Muscle of back (tissue), 11 donors: ENCODE data around the gene ZNF710. TPM values are rescaled to one million over a fixed set of nuclear protein-coding genes. Genes with fewer than 3 reads are reported as not detected.

Experiments used
- DNase-seq, 3 donors: peaks; one replicate each; pipeline versions ENCODE4 v3.0.0 to v3.0.0-alpha.2; 2013
- polyA plus RNA-seq, 10 donors: library from polyadenylated mRNA; unstranded; fragments of 120-200 nt; gene quantifications; one replicate each; pipeline ENCODE4 v1.2.1, GENCODE V29; 2013; ENCODE audit not compliant: insufficient read length in 10 of 10

The ZNF710 gene
- polyA plus RNA-seq, 10 donors = 13.7 to 25.7 (median 17.9) TPM

DNA sequence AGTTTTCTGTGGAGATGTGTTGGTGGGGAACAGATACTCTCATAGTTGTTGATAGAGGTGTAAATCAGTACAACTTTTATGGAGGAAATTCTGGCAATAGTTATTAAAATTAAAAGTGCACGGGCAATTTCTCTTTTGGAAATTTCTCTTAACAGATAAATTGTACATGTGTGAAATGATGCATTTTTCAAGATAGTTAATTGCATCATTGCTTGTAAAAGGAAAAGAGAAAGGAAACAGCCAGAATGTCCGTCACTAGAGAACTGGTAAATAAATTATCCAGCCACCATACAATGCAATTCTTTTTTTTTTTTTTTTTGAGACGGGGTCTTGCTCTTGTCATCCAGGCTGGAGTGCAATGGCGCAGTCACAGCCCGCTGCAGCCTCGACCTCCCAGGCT, 14.2 kb downstream of the ZNF710 start:
- DNase-seq = no peak

DNA sequence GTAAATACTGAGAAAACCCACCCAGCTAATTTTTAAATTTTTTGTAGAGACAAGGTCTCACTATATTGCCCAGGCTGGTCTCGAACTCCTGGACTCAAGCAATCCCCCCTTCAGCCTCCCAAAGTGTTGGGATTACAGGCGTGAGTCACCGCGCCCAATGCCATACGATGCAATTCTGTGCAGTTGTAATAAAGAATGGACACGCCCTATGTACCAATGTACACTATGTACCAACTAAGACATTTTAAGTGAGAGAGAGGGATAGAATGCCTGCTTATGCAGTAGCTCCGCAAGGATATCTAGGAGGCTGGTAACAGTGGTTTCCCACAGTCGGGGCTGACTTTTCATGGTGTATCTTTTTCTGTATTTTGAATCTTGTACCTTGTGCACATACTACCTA, 14.6 kb downstream of the ZNF710 start:
- no peak for DNase-seq

DNA sequence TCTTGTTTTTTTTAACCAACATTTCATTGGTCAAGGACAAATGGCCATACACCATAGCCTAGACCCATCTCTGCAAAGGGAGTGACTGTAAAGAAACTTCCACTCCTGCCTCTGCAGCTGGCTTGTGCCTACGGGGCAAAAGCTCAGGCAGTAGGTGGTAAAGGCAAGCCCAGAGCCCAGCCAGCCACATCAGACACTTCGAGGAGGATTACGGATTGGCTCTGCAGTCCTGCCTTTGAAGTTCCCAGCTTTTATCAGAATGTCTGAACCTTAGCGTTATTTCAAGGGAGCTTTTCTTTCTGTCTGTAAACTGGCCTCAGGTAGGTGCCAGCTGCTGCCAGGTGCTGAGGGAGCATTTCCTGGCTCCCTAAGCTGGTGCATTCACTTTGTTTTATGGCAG, 15.6 kb downstream of the ZNF710 start:
- DNase-seq = no peak

DNA sequence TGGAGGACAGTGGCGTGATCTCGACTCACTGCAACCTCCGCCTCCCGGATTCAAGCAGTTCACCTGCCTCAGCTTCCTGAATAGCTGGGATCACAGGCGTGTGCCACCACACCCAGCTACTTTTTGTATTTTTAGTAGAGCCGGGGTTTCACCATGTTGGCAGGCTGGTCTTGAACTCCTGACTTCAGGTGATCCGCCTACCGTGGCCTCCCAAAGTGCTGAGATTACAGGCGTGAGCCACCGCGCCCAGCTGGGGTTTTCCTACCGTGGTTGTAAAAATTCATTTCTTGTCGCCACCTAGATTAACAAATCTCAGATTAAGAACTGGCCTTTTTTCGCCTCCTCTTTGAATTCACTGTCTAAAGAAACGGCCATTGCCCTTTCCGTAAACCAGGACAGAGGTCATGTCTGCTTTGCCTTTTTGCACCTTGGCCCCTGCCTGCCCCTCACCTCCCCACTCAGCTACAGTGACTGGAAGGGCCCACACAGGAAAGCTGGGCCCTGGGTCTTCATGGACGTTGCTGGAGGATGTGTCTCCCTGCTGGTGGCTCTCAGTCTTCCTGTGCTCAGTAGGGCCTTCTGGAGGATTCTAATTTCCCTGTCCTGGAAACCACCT, 17.2 kb downstream of the ZNF710 start:
- no peak for DNase-seq

DNA sequence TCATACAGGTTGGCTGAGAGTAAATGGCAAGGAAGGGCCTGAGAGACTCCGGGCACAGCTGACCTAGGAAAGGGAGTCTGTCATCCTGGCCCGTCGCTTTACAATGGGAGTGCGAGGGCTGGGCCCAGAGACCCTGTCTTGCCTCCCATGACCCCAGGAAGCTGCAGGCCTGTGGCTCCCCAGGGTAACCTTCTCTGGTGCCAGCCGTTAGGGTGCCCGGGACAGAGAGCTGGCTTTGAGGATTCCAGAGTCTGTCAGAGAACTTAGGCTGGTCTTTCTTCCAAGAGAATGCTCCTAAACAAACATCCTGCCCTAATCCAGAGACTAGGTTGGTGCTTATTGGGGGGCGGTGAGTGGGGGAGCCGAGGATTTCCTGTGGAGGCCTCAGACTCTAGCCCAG, 18.5 kb downstream of the ZNF710 start:
- no peak for DNase-seq

DNA sequence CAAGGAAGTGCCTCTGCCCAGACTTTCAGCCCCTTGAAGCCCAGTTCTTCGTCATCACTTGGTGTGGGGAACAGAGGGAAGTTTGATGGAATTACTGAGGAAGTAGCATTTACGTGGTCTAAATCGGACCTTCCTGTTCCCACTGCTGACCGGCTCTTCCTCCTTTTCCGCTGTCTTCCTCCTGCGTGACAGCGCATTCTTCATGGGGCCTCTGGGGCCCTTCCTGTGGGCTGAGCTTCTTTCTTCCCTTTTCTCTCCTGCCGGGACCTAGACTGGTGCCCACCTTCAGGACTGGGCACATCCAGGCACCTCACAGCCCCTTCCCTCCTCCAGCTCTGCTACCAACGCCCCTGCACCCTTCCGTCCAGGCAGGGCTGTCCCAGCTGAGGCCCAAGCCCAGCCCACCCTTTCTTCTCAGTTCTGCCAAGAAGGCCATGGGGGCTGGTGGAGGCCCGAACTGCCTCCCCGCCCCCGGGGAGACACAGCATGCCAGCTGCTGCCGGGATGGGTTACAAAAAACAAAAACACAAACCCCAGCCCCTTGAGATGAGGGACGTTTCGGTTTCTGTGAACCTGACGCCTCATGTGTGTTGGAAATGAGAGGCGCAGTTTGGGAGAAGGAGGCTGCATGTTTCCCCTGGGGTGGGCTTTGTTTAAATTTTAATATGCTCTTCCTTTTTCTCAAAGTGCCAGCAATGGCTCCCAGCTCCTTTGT, 19.1 kb downstream of the ZNF710 start:
- peak in 1 of 3 donors; percentile 53 for DNase-seq

DNA sequence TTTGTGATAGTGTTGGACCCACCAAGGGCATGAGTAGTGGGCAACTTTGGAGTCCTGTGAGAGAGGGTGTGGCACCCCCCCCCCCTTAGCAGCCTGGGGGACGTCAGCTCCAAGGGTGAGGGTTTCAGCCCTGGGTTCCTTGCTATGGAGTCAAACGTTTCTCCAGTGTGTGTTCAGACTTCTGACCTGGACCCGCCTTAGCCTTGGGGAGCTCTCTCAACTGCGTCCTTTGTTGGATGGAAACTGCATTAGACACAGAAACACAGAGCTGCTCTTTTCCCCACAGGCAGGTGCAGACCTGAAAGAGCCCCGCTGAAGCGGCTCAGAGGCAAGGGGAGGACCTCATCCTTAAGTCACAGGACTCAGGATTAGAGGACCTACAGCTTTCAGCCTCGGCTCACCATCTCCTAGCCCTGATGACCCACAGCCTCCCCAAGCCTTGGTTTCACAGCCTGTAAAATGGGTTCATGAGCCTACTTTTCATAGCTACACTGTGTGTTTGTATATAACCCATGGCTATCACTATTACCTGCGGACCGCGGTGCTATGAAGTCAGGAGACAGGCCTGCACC, 19.9 kb downstream of the ZNF710 start:
- no peak for DNase-seq

DNA sequence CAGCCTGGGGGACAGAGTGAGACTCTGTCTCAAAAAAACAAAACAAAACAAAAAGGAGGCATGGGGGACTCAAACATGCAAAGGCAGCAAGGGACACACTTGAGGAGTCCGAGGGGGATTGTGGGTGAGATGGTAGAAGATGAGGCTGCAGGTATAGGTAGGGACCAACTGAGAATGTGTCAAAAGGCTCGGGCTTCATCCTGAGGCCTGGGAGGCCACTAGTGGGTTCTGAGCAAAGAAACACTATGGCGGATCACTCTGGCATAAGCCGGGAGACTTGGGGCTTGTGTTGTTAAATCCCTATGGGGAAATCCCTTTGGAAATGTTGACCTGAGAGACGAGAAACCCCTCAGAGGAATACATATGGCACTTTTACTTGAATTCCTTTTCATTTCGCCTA, 21.2 kb downstream of the ZNF710 start:
- no peak for DNase-seq

DNA sequence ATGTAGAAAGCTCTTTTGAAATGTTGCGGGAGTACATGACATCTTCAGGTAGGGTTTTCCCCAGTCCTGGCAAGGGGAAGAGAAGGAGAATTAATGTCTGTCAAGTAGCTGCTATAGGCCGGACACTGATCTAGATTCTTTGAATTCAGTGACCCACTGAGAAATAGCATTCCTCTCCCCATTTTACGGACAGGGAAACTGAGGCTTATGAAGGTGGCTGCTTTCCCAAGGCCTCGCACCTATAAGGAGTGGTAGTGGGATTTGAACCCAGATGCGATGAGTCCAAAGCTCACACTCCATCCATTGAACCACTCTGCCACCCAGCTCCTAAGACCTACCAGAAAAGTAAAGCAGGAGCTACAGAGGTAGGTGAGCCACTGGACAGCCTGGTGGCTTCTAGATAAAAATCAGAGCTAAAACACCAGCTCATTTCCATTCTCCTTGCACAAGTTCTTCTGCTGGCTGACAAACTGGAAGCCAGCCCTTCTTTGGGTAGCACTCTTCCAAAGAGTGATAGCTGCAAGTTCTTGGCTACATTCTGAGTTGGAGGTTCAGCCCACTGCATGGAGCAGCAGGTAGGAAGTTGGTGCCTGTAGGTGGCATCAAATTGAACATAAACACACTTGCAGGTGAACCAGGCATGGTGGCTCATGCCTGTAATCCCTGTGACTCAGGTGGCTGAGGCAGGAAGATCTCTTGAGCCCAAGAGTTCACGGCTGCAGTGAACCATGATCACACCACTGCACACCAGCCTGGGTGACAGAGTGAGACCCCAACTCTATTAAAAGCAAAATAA, 22.0 kb downstream of the ZNF710 start:
- no peak for DNase-seq

DNA sequence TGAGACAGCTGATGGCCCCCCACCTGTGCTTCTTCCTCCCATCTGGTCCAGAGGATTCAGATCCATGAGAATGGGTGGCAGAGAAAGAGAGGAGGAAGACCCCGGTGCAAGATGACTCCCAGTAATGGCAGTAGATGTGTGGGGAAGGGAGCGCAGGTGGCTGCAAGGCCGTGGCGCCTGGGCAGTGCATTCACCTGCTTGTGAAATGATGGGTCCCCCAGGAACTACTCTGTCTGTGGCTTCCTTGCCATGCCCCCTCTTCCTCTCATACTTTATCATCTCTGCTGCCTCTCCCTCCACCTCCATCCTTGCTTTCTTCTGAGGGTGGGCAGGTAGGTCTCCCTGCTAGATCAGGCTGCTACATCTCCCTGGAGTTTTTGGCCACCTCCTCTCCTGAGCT, 23.3 kb downstream of the ZNF710 start:
- DNase-seq = no peak

DNA sequence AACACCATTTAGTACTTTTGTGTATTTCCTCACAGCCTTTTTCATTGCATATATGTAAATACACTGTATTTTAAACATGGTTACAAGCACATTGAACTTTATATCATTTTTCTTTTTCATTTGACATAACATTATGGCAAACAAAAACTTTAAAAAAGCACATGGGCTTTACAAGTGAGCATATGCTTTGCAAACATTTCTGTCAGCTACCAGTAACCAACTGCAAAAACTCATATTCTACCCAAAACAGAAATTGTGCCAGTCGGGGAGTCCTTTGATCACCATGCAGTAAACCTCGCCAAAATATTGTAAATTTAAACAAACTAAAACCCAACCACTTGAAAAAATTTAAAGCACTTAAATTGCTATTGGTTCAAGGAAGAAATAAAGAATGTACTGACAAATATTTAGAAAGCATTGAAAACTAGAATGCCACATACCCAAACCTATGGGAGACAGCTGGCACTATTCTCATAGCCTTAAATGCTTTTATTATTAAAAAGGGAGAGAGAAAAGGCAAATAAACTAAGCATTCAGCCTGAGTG, 24.4 kb downstream of the ZNF710 start:
- DNase-seq = no peak

DNA sequence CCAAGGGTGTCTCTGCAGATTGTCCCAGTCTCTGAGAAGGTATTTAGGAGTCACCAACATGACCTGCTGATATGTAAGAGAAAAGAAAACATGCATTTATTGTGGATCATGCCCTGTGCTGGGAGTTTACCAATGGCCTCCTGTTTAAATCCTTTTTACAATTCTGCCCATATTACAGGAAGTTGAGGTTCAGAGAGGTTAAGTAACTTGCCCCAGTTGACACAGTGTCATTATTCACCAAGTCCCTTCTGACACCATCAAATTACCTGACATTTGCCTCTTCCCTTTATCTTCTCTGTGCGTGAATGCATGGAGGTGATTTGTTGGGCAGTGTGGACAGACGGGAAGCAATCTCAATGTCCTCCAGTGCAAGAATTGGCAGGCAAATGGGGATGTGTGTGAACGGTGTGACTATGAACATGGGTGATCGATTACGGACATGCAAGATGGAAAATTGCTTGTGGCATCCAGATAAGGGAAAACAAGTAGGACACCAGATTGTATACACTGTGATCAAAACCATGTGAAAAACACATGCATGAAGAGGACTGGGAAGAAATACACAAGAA, 27.3 kb downstream of the ZNF710 start:
- DNase-seq = no peak

DNA sequence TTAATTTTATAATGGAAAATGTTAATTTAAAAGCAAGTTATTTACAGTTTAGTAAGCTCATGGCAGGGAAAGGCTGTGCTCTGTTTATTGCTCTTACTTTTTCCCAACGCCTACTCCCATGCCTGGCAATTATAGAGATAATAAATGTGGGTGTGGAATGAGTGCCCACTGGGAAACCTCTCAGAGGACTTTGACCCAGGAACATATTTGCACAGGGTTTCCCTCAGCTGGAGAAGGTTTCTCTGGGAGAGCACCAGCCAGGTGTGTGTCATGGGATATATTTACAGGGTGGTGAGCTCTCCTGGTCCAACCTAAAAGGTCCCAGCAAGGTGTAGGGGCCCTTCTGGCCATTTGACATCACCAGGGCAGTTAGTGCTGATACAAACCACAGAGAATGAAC, 27.9 kb downstream of the ZNF710 start:
- no peak for DNase-seq

DNA sequence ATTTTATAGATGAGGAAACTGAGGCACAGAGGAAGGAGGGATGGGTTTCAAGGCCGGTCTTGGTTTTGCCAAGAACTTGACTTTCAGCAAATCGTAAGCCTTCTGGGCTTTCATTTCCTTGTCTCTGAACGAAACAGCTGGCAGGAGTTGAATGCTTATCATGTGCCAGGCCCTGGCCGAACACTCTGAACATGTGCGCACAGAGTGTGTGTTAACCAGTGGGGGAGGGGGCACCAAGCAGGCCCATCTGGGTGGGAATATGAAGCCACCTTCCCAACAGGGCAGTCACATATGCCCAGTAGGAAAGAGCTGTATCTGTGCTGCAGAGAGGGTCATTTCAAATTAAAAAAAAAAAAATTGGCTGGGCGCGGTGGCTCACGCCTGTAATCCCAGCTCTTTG, 29.3 kb downstream of the ZNF710 start:
- DNase-seq = no peak

DNA sequence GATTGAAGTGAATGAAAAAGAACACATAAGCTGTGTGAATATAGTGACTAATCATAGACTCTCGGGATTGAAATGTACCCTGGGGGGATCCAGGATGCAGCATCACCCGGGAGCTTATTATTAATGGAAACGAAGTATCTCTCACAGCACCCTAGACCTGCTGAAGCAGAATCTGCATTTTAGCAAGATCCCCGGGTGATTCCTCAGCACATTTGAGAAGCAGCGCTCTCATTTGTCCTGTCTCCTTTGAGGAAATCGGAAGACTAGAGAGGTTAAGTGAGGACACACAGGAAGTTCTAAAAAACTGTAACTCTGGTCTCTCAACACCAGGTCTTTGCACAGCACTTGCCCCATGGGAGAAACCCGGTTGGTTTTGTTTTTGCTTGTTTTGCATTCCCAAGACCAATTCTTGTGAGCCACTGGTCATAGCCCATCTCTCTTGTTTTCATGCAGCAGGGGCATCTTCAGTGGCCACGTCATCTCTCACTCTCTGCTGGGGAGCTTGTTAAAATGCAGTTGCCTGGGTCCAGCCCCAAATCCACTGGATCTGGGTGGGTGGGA, 30.2 kb downstream of the ZNF710 start:
- peak in 1 of 3 donors; percentile 23 for DNase-seq

DNA sequence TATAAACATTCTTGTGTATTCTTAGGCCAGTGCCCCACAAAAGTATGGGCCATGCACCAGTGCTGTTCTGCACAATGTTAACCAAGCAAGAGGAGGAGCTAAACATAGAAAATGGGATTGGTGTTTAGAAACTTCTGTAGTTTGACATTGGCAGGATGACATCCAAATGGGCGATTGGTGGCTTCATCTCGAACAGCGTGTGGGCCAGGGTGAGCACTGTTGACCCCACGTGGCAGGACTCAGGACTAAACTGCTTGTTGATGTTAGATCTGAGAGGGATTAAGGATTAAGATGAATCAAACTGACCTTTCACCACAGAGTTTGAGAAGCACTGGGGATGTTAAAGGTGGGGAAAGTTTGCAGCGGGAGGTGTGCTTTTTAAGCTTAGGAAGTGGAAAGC, 31.9 kb downstream of the ZNF710 start:
- DNase-seq = no peak

DNA sequence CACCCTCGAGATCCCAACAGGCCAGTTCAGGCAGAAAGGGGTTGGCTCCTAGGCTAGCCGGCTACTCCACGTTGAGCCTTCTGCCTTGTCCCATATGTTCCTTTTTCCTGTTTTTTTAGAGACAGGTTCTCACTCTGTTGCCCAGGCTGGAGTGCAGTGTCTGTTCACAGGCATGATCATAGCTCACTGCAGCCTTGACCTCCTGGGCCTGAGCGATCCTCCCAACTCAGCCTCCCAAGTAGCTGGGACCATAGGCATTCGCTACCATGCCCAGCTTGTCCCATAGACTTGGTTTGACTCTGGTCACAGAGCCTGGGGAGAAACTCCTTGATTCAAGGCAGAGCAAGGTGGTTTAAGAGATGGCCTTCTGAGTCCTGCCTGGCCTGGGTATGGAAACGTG, 32.3 kb downstream of the ZNF710 start:
- DNase-seq = no peak

DNA sequence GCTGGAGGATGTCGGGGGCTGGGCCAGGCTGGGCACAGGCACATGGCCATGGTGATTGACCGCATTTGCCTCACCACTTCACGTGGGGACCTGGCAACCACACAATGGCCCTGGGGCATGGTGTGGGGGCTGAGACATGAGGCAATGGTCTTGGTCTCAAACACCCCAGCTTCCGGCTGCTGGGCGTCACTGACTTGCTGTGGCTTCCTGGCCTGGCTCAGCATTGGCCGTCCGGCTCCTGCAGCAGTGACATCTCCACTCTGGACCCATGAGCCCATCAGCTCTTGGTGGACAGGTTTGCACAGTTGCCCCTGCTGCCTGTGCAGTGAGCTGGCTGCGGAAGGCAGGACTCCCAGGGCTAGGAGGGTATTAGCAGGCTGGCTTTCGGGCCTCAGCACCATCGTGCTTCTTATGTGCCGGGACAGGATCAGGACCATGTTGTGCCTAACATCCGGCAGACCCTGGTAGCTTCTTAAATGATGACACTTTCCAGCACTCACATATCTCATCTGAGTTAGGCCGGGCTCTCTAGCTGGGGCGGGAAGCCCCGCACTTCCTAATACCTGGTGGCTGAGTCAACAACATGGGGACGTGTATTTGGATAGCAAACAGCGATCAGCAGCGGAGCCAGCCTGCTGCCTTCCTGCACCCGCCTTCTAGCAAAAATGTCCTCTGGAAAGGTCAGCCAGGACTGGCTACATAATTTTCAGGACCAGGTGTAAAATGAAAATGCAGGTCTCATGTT, 34.1 kb downstream of the ZNF710 start:
- no peak for DNase-seq

DNA sequence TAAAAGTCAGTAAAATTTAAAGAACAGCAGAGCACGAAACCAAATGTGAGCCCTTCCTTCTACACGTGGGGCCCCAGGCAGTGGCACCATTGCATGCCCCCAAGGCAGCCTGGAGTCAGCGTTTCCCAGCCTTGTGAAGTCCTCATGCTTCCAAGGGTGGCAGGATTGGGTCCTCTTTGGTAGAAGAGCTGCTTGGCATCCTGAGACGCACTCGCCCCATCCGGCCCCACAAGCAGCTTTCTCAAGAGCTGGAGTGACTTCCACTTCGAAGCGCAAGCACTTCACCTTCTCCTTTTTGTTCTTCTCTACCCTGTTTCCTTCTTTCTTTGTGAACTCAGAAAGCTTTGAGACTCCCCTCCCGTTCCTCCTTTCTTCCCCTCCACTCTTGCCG, 34.7 kb downstream of the ZNF710 start:
- DNase-seq = no peak

DNA sequence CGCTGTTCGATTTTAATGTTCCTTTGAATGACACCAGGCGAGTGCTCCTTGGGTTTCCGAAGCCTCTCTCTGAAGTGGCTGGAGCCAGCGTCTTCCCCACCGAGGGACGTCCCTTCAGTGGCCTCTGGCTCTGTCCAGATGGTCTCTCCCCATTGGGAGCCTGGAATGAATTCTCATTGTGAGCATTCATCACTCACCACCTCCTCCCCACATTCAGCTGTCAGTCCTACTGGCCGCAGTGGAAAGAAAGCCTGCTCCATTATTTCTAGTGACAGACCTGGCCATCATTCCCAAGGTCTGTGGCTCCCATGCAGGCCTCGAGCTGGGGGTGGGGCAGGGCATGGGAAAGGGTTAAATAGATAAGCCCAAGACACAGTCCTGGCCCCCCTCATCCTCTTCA, 35.2 kb downstream of the ZNF710 start:
- DNase-seq = no peak
